Measurements from ENCODE around the gene LRRC61.
A peak's percentile ranks its signal among the peaks of the same experiment; 100 is the strongest.
"Not testable (repeated sequence)": the region's sequence is repeated elsewhere in the genome, so short reads cannot be mapped to it uniquely, and the experiment has no call there.

The LRRC61 gene, protein sequence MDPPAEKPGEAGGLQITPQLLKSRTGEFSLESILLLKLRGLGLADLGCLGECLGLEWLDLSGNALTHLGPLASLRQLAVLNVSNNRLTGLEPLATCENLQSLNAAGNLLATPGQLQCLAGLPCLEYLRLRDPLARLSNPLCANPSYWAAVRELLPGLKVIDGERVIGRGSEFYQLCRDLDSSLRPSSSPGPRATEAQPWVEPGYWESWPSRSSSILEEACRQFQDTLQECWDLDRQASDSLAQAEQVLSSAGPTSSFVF

DNA sequence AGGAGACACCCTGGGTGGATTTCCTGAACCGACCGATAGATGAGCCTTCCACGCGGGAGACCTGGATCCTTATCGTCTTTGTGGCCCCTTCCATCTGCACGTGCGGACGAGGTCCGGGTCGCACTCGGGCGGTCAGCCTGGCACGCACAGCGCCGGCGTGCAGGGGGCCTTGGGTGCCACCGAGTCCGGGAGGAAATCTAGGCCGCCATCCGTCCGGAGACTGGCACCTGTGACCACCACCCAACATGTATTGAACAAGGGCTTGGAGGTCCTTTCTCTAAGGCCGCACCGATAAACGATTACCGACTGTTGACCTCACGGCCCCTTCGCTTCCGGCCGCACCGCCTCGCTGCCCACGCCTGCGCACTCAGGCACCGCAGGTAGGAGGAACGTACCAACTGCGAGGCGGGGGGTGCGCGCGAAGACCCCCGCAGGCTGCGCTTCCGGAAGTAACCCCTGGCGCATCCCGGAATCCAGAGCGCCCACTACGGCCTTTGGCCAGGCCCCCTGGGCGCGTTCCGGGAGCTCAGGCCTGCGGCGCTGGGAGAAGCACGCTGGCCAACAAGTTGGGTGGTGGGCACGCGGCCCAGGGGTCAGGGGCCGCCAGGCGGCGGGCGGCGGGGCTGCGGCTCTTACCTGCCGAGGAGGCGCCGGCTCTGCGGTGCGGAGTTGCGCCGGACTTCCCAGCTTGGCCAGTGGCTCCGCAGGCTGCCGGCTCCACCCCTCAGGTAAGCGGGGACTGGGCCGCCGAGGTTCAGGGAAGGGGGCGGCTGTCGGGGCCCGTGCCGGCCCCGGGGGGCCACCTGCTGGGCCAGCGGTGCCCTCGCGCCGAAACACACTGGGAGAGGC is at the start of gene LRRC61, which contains the start of gene ACTR3C:
LRRC61 (plus strand) TSS at position 523 of the 849 bp plus-strand sequence. CDS start 13,507 bp downstream, outside the sequence.
ACTR3C (minus strand) TSS at position 713 of the 849 bp plus-strand sequence. CDS start 28,249 bp downstream, outside the sequence.
- DNase-seq = peak; percentile 16 to 58 (median 34)

DNA sequence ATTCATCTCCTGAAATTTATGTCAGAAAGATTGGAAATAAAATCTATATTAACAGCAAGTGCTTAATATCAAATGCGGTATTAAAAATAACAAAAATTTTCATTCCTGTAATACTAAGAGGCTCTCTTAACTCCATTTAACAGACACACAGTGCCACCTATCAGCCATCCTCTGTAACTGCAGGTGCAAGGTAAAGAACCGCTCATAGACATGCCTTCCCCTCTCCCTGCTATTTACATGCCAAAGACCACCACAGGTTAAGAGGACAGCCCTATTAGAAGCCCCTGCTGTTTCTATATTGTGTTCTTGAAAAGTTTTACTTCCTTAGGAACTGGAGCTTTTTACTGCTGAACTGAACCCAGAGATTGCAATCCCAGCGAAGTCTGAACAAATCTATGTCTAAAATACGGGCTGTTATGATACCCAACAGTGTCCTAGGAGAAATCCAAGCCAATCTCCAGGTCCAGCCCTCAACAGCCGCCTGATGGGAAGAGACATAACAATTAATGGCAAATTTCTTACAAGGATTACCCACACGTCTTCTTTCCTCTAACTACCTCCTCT is 46.9 kb upstream of the LRRC61 start:
- peak in 4 of 6 experiments; percentile 5 to 61 (median 24) for DNase-seq

DNA sequence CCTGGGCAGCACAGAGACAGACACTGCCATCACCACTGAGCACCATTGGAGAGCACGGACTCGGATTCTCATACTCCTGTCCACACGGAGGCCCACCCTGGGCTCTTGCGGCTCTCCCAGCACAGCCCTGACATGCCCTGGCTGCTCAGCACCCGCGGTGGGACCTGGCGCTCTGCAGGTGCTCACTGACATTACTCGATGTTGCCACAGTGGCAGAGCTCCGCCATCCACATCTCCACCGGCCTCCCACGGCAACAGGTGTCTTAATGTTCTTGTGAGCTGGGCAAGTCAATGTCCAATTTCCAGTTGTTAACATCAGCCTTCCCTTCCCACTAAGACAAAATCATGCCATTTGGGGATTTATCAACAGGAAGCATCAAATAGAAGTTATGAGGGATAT is 44.8 kb upstream of the LRRC61 start:
- not testable (repeated sequence) for DNase-seq

DNA sequence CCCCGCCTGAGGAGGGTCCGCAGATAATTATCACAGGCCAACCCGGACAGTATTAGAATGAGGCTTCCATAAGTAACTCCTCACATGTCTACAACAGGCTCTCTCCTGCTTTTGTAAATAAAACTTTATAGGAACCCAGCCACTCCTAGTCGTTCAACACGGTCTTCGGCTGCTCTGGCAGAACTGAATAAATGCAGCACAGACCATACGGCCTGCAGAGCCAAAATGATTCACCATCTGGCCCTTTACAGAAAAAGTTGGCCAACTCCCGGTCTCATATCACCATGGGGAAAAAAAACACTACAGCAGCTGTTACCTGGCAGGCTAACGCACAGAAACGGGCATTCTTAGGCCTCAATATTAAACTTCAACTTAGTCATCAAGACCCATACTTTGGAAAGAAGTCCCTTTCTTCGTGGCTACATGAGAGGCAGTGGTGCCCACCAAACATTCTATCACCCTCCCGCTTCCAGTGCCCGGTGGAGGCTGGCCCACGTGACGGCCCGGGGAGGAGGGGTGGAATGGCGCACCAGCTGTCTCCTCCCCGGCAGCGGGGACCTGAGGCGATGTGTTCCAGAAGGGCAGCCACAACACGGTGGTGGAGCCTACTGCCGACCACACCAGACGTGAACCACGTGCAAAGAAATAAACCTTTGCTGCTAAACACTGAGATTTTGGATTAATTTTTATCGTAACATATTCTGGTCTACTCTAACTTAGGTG is 41.3 kb upstream of the LRRC61 start:
- not testable (repeated sequence) for DNase-seq

DNA sequence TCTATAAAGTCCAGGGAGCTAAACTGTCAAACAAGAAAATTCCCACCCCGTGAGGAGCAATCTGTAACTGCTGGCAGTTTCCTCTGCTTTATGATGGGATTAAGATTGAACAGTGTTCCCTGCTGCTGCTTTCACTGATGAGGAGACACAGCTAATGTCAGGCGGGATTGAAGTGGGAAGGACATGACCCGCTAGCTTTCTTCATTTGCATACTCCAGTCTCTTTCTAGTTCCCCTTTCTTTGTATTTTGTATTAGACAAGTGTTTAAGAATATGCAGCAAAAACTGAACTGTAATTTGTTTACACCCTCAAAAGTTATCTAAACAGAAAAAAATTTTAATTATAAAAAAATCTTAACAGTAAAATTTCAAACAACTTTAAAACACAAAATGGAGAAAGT is 40.0 kb upstream of the LRRC61 start:
- not testable (repeated sequence) for DNase-seq

DNA sequence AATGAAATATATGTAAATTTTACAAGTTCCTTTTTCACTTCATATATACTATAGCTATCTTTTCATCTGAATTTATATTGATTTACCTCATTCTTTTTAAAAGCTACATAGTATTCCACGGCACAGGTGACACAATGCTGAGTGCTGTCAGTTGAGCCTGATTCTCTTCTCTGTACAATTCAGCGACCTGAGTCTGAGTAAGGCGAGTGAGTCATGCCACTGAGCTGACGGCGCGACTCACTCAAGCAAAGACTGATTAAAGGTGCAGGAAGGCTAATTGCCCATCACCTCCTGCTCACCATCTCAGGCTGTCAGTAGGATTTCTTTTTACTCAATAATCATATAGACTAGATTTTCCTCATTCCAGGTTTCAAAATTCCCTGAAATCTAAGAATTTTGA is 39.5 kb upstream of the LRRC61 start:
- not testable (repeated sequence) for DNase-seq

DNA sequence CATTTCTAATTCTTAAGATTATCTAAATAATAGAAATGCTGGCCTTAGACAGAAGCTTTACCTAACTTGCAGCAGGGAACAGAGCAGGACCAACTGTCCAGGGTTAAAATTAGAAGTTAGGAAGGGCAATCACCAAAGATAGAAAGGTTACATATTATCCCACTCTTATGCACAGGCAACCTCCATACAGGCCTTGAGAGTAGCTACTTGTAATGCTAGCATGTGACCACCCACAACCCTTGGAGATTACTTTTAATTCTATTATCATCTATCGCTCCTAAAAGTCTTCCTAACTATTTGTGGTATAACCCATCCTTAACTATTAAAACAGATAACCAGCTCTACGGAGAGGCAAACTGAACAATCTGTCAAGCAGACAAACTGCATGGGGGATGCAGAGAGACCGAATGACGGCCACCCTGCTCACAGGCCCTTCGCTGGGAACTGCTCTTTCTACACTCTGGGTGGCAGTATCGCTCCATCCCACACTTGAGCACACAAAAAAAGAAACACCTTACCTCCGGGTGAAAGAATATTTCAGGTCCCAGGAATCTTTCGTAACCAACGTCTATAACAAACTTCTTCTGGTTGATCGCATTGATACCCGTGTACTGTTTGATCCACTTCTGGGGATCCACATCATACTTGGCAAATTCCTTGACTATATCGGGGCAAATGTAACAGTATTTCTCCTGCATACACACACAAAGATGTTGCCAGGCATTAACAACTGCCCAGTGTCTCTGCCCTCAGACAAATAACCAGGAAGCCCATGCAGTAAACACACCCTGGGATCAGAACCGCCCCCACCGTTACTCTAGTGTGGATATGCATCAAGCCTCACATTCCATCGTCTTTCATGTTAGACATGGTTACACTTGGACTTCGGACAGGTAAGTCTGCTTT is 37.1 kb upstream of the LRRC61 start:
- peak; percentile 8 to 63 (median 23) for DNase-seq

DNA sequence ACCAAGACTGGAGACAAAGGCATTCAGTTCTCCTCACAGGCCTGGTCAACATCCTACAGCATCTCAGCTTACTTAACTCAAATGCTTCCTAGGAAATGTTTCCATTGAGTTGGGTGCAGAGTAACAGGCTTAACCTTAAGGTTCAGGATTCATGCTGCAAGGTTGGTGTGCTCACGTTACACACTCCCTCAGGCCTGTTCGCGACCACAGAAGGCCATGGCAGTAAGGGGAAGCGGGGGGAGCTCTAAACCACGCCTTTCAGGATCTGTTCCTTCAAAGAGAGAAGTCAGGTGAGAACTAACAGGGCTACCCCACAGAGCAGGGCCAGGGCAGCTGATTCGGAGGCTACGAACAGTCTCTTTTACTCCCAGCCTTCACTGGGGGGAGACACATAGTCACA is 35.3 kb upstream of the LRRC61 start:
- not testable (repeated sequence) for DNase-seq

DNA sequence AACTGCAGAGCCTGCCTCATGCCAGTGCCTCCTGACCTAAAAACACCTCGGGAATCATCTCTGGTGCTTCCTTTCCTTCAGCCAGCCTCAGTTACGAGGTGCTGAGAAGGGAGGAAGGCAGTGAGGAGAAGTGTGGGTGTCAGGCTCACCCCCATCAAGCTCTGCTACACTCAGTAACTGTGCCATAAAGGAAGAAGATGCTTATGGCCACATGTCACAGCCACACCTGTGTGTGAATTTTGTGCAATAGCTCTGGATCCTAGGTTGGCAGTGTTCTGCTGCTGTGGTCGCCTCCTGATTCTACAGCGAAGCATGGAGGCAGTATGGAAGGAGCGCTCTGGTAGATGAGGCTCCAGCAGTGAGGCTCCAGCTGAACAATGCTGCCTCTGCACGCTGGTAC is 34.3 kb upstream of the LRRC61 start:
- not testable (repeated sequence) for DNase-seq

DNA sequence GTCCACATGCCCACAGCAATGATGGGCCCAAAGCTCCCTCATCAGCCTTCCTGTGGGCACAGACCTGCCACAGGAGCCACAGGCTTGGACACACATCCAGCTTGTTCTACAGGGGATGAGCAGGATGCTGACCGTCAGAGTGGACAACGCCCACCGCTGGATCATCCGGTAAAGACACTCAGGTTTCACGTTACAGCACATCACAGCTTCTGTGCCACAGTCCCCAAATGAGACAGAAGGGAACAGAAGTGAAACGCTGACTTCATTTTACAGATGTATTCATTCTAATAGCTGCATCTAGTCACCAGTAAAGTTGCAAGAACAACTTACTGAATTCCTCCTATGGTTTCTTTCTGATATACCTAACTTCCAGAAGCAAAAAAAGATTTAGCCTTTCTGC is 32.8 kb upstream of the LRRC61 start:
- DNase-seq = not testable (repeated sequence)

DNA sequence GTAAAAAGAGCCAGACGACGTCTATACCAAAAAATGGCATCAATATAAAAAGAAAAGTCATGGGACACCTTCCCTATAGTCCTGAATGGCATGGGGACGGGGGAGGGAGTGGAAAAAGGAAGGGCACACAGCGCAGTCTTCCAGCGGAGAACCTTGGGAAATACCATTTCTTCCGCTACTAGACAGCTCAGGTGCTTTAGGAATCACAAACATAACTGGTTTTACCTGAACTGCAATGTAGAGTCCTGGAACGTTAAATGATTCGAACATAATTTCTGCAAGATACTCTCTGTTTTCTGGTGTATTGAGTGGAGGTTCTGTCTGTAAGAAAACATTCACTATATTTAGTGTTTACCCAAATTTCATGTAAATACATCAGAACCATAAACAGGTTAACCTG is 28.1 kb upstream of the LRRC61 start:
- DNase-seq = not testable (repeated sequence)

DNA sequence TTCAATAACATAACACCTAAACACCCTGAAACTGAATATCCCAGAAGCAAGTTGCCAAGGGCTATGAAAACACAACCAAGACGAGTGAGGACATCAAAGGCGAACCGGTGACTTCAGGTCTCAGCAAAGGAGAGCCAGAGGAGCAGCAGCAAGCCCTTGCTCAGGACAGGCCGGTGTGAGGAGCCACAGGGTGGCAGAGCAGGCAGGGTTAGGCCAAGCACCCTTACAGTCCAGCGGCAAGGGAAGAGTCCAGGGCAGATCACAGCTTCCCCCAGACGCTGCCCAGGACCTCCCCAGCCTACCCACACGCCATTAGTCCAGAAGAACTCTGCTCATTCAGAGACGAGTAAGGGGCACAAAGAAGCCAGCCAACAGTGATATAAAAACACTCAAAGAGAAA is 27.5 kb upstream of the LRRC61 start:
- DNase-seq = not testable (repeated sequence)

DNA sequence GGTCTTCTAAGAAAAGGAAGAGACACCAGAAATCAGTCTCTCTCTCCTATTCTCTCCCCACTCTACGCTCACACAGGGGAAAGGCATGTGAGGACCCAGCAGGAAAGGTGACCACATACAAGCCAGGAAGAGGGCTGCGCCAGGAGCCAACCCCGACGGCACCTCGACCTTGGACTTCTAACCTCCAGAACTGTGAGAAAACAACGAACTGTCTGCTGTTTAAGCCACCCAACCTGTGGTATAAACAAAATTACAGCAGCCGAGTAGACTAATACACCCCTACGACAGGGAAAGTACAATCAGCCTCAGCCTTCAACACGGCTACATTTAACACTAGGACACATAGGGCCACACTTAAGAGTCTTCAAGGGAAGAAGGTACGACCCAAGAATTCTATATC is 26.4 kb upstream of the LRRC61 start:
- not testable (repeated sequence) for DNase-seq

DNA sequence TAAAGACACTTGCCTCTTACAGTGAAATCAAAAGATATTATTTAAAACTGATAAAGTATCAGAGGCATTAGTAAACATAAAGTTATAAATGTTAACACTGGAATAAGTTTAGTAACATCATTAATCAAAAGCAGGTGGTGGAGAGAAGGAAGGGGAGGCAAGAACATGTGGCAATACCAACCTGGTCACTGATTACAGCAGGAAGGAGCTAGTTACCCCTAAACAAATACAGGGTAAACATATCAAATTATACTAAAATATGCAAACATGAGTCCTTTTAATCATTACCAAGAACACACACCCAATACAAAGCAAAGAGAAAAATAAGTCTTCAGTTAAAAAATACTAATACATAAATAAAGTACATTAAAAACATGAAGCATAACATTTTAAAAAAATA is 25.2 kb upstream of the LRRC61 start:
- DNase-seq = not testable (repeated sequence)

DNA sequence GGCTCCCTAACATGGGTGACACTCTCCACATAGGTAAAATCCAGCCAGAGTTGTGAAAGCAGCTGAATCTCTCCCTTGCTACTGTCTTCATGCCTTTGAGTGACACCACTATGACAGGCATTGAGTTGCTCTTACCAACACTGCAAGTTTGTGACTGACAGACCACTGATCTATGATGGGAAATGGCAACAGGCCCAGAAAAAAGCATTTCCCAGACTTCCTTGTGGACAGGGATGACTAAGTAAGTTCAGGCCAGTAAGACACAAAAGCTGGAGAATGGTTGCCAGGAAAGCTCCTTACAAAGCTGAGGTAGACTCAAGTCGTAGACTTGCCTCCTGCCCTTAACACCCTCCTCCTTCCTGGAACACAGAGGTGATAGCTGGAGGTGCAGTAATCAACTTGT is 20.2 kb upstream of the LRRC61 start:
- not testable (repeated sequence) for DNase-seq

DNA sequence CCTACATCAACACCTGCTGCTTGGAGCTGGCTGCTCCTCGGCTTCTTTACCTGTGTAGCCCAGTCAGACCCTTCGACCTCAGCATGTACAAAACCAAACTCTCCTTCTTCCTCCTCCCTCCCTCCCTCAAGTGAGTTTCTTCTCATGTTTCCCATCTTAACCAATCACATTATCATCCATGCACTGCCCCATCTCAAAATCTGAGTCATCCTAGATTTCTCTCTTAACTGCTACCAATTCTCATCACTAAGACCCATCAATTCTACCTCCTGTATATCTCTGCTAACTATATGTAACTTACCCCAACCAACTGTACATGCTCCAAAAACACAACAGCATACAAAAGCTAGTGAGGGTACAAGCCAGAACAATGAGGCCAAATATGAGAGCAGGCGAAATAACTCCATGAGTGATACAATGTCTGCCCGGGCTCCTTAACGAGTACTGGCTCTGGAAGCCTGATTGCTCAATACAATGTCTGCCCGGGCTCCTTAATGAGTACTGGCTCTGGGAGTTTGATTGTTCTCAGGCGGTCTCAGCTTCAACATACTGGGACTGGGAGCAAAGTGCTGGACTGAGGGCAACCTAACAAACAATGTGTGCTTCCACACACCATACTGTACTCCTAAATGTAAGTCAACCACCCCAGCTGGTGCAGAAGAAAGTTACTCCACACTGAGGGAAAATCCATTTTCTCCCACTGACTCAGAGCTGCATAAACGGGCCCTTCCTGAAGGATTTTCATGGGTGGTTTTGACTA is 18.5 kb upstream of the LRRC61 start:
- not testable (repeated sequence) for DNase-seq

DNA sequence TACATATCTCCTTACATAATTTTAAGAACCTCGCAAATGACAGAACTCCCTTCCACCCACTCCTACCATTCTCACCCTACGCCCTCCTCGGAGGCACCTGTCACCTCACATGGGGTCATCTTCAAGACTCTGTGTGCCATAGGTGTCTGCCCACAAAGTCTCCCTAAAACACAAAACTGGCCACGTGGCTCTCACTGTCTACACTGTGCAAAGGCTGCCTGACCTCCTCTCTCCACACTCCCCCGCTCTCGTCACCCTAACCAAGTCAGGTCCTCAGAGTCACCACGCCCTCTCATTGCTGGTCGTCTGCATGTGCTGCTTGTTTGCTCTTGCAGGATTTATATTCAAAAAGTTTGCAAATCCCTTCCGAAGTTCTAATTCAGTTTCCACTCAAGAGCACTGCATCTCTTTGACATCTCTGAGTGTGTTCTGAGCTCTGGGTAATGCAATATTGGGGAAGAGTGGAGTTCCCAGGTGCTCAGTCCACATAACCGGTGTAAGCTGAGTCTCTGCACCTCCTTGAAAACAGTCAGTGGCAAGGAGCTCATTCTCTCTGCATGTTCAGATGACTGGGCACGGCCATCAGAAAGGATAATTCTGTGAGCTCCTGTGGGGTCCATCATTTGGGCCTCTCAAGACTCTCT is 17.8 kb upstream of the LRRC61 start:
- DNase-seq = not testable (repeated sequence)

DNA sequence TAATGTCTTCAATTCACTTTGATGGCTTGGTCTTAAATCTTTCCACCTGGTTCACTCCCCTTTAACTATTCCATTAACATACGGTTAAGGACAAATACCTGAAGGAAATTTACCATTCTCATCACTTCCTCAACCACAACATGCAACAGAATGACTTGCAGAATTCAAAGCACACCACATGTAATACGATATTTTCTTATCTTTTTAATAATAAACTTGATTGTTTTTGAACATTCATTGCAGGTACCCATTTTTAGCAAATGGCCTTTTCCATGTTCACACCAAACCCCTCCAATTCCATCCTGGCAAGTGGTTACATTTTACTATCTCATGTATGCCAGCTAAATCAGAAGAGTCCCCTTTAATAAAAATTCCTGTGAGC is 17.3 kb upstream of the LRRC61 start:
- DNase-seq = not testable (repeated sequence)

DNA sequence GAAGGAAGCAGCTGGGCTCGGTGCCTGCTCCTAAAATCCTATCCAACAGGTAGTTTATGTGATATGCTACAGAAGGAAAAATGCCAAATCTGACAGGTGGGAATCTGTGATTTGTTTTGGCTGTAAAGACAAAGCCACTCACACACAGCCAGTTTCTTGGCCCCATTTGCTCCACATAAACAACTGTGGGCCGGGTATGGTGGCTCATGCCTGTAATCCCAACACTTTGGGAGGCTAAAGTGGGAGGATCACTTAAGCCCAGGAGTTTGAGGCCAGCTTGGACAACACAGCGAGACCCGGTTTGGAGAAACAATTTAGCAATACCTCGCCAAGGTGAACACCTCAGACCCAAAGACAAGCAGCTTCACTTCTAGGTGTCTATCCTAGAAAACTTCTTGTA is 16.8 kb upstream of the LRRC61 start:
- not testable (repeated sequence) for DNase-seq

DNA sequence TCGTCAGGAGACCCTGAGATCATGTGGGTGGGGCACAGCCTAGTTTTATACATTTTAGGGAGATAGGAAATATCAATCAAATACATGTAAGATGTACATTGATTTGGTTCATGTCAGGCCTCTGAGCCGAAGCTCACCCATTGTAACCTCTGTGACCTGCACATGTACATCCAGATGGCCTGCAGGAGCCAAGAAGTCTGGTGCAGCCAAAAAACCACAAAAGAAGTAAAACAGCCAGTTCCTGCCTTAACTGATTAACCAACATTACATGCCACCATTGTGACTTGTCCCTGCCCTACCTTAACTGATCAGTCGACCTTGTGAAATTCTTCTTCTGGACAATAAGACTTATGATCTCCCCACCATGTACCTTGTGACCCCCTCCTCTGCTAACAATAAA is 16.0 kb upstream of the LRRC61 start:
- no peak for DNase-seq

Data from stimulated activated naive CD4-positive, alpha-beta T cell (primary cell).